Measurements from ENCODE around the gene ACSL1. TPM values are rescaled to one million over a fixed set of nuclear protein-coding genes. Genes with fewer than 3 reads are reported as not detected.
"Not testable (repeated sequence)": the region's sequence is repeated elsewhere in the genome, so short reads cannot be mapped to it uniquely, and the experiment has no call there.

Gene ACSL1
- total RNA-seq, 2 donors from 2014 or later = 3.8 to 5.2 TPM

GRCh38 chr4:184745831-184746795, 79.7 kb downstream of the ACSL1 start:
- no peak overlapping the region for H3K27ac ChIP-seq (ENCODE audit: low read depth, low read length)
- Mint-ChIP-seq H3K36me3 (ENCODE audit: low read depth) (no peaks in the 10 kb centered on the region), H3K4me1 (peaks cover 23% of the 10 kb centered on the region), H3K4me3 (no peak overlapping the region), H3K27ac (peak overlapping the region; percentile 79), H3K9me3 (peaks cover 15% of the 10 kb centered on the region), H3K27me3 (ENCODE audit: insufficient read depth) (no peaks in the 10 kb centered on the region)
- TF ChIP-seq CTCF (conservative IDR thresholded peaks at IDR 0.05) = peak; percentile 86
- peaks cover 17% of the 10 kb centered on the region for H3K4me1 ChIP-seq (ENCODE audit: control insufficient read depth, insufficient read depth, low read length)
- H3K4me3 ChIP-seq (ENCODE audit: low read length) = no peak overlapping the region
- no peaks in the 10 kb centered on the region for H3K27me3 ChIP-seq (ENCODE audit: control insufficient read depth, insufficient read depth, low read length, poor library complexity, severe bottlenecking)
- WGBS, 2 experiments (ENCODE audit: insufficient coverage in 1 of 2, insufficient read length in 1 of 2) = 51 to 62% methylated on average over 9 to 10 of the region's 10 CpGs
- no peaks in the 10 kb centered on the region for H3K36me3 ChIP-seq (ENCODE audit: control insufficient read depth, insufficient read depth, low read length)
- DNase-seq = peak; percentile 87
- peaks cover 5% of the 10 kb centered on the region for H3K9me3 ChIP-seq (ENCODE audit: control insufficient read depth, low read length)
- H3K9ac ChIP-seq (ENCODE audit: extremely low read depth, low read length, poor library complexity, severe bottlenecking) = no peak overlapping the region

GRCh38 chr4:184744236-184744635, 81.5 kb downstream of the ACSL1 start:
- no peak for DNase-seq
- Mint-ChIP-seq H3K9me3 (peaks cover 30% of the 10 kb centered on the region), H3K4me3 (no peak overlapping the region), H3K4me1 (peaks cover 17% of the 10 kb centered on the region), H3K36me3 (ENCODE audit: low read depth) (no peaks in the 10 kb centered on the region), H3K27ac (no peak overlapping the region), H3K27me3 (ENCODE audit: insufficient read depth) (no peaks in the 10 kb centered on the region)
- H3K9ac ChIP-seq (ENCODE audit: extremely low read depth, low read length, poor library complexity, severe bottlenecking) = no peak overlapping the region
- no peak overlapping the region for H3K4me3 ChIP-seq (ENCODE audit: low read length)
- no peak for TF ChIP-seq CTCF (conservative IDR thresholded peaks at IDR 0.05)
- no peak overlapping the region for H3K27ac ChIP-seq (ENCODE audit: low read depth, low read length)
- H3K27me3 ChIP-seq (ENCODE audit: control insufficient read depth, insufficient read depth, low read length, poor library complexity, severe bottlenecking) = no peaks in the 10 kb centered on the region
- peaks cover 17% of the 10 kb centered on the region for H3K4me1 ChIP-seq (ENCODE audit: control insufficient read depth, insufficient read depth, low read length)
- peaks cover 21% of the 10 kb centered on the region for H3K9me3 ChIP-seq (ENCODE audit: control insufficient read depth, low read length)
- 97 to 100% methylated on average over 1 to 10 of the region's 10 CpGs for WGBS, 2 experiments (ENCODE audit: insufficient coverage in 1 of 2, insufficient read length in 1 of 2)
- H3K36me3 ChIP-seq (ENCODE audit: control insufficient read depth, insufficient read depth, low read length) = no peaks in the 10 kb centered on the region

GRCh38 chr4:184743650-184744049, 82.1 kb downstream of the ACSL1 start:
- H3K27me3 ChIP-seq (ENCODE audit: control insufficient read depth, insufficient read depth, low read length, poor library complexity, severe bottlenecking) = no peaks in the 10 kb centered on the region
- DNase-seq = no peak
- no peak overlapping the region for H3K9ac ChIP-seq (ENCODE audit: extremely low read depth, low read length, poor library complexity, severe bottlenecking)
- no peak for TF ChIP-seq CTCF (conservative IDR thresholded peaks at IDR 0.05)
- WGBS, 2 experiments (ENCODE audit: insufficient coverage in 1 of 2, insufficient read length in 1 of 2) = 93% methylated on average over 4 of the region's 4 CpGs; no CpG with 5 or more reads in 1 of the 2 experiments
- H3K4me3 ChIP-seq (ENCODE audit: low read length) = no peak overlapping the region
- peaks cover 17% of the 10 kb centered on the region for H3K4me1 ChIP-seq (ENCODE audit: control insufficient read depth, insufficient read depth, low read length)
- Mint-ChIP-seq H3K4me1 (peaks cover 17% of the 10 kb centered on the region), H3K27me3 (ENCODE audit: insufficient read depth) (no peaks in the 10 kb centered on the region), H3K4me3 (no peak overlapping the region), H3K9me3 (peaks cover 30% of the 10 kb centered on the region), H3K36me3 (ENCODE audit: low read depth) (no peaks in the 10 kb centered on the region), H3K27ac (no peak overlapping the region)
- peaks cover 21% of the 10 kb centered on the region for H3K9me3 ChIP-seq (ENCODE audit: control insufficient read depth, low read length)
- H3K36me3 ChIP-seq (ENCODE audit: control insufficient read depth, insufficient read depth, low read length) = no peaks in the 10 kb centered on the region
- no peak overlapping the region for H3K27ac ChIP-seq (ENCODE audit: low read depth, low read length)

- not testable (repeated sequence) for H3K27ac Mint-ChIP-seq; DNase-seq; H3K36me3 Mint-ChIP-seq (ENCODE audit: low read depth); H3K36me3 ChIP-seq (ENCODE audit: control insufficient read depth, insufficient read depth, low read length); H3K27me3 ChIP-seq (ENCODE audit: control insufficient read depth, insufficient read depth, low read length, poor library complexity, severe bottlenecking); H3K4me3 Mint-ChIP-seq; H3K9ac ChIP-seq (ENCODE audit: extremely low read depth, low read length, poor library complexity, severe bottlenecking); H3K4me1 ChIP-seq (ENCODE audit: control insufficient read depth, insufficient read depth, low read length); H3K27ac ChIP-seq (ENCODE audit: low read depth, low read length); H3K4me1 Mint-ChIP-seq; H3K27me3 Mint-ChIP-seq (ENCODE audit: insufficient read depth); H3K4me3 ChIP-seq (ENCODE audit: low read length)
- H3K9me3 Mint-ChIP-seq = peaks cover 30% of the 10 kb centered on the region
- WGBS, 2 experiments (ENCODE audit: insufficient coverage in 1 of 2, insufficient read length in 1 of 2) = 100% methylated on average over 1 of the region's 1 CpG; no CpG with 5 or more reads in 1 of the 2 experiments
- H3K9me3 ChIP-seq (ENCODE audit: control insufficient read depth, low read length) = peaks cover 21% of the 10 kb centered on the region
Measured at GRCh38 chr4:184741651-184742050, 84.1 kb downstream of the ACSL1 start.
